ENCODE measurements around the gene ACTR3C. TPM values are rescaled to one million over a fixed set of nuclear protein-coding genes. Genes with fewer than 3 reads are reported as not detected.

Gene ACTR3C
- total and polyA plus RNA-seq, 3 donors from 2014 or later = 6.1 to 13.0 (median 12.2) TPM

- Histone ChIP-seq H3K4me3 (no peak overlapping the region), H3K9me3 (no peaks in the 10 kb centered on the region), H3K27me3 (no peaks in the 10 kb centered on the region), H3K27ac (no peak overlapping the region), H3K4me1 (no peaks in the 10 kb centered on the region), H3K36me3 (ENCODE audit: low read depth, missing control alignments) (no peaks in the 10 kb centered on the region)
- intact Hi-C loops (cut with DNase I; ENCODE audit: low total_unique reads) = no loop called here
- WGBS, 2 donors = 77 to 80% methylated on average over 18 of the region's 18 CpGs
- no peak for DNase-seq
- TF ChIP-seq POLR2A (IDR thresholded peaks at IDR 0.05) (no peak), CTCF (IDR thresholded peaks at IDR 0.05) (no peak)
These were observed 38.7 kb upstream of the ACTR3C start for GRCh38 chr7:150361807-150362621.

GRCh38 chr7:150361402-150361801 lies 38.1 kb upstream of the ACTR3C start:
- Histone ChIP-seq H3K9me3 (no peaks in the 10 kb centered on the region), H3K36me3 (ENCODE audit: low read depth, missing control alignments) (no peaks in the 10 kb centered on the region), H3K27ac (no peak overlapping the region), H3K27me3 (no peaks in the 10 kb centered on the region), H3K4me1 (no peaks in the 10 kb centered on the region), H3K4me3 (no peak overlapping the region)
- no peak for DNase-seq
- intact Hi-C loops (cut with DNase I; ENCODE audit: low total_unique reads) = no loop called here
- 57 to 65% methylated on average over 7 of the region's 7 CpGs for WGBS, 2 donors
- TF ChIP-seq POLR2A (IDR thresholded peaks at IDR 0.05) = no peak
- no peak for TF ChIP-seq CTCF (IDR thresholded peaks at IDR 0.05)

- WGBS, 2 donors = 63 to 74% methylated on average over 5 of the region's 5 CpGs
- Histone ChIP-seq H3K27me3 (no peaks in the 10 kb centered on the region), H3K36me3 (ENCODE audit: low read depth, missing control alignments) (no peaks in the 10 kb centered on the region), H3K4me1 (no peaks in the 10 kb centered on the region), H3K4me3 (no peak overlapping the region), H3K9me3 (no peaks in the 10 kb centered on the region), H3K27ac (no peak overlapping the region)
- intact Hi-C loops (cut with DNase I; ENCODE audit: low total_unique reads) = no loop called here
- DNase-seq = no peak
- TF ChIP-seq CTCF (IDR thresholded peaks at IDR 0.05) (no peak), POLR2A (IDR thresholded peaks at IDR 0.05) (no peak)
These were observed 37.2 kb upstream of the ACTR3C start for GRCh38 chr7:150360363-150361058.

GRCh38 chr7:150359622-150360362 lies 36.4 kb upstream of the ACTR3C start:
- intact Hi-C loops (cut with DNase I; ENCODE audit: low total_unique reads) = no loop called here
- no peaks in the 10 kb centered on the region for H3K36me3 ChIP-seq (ENCODE audit: low read depth, missing control alignments)

More at GRCh38 chr7:150359622-150360362, 36.4 kb upstream of the ACTR3C start:
- no peaks in the 10 kb centered on the region for H3K27me3 ChIP-seq
- H3K4me3 ChIP-seq = no peak overlapping the region
- WGBS, 2 donors = 89 to 90% methylated on average over 2 of the region's 2 CpGs
- TF ChIP-seq CTCF (IDR thresholded peaks at IDR 0.05) = no peak
- no peak for TF ChIP-seq POLR2A (IDR thresholded peaks at IDR 0.05)
- DNase-seq = no peak
- no peak overlapping the region for H3K27ac ChIP-seq
- no peaks in the 10 kb centered on the region for H3K4me1 ChIP-seq
- H3K9me3 ChIP-seq = no peaks in the 10 kb centered on the region

Measured in testis (tissue), 3 donors.